ENCODE data around the gene TOLLIP.
"Not testable (repeated sequence)": the region's sequence is repeated elsewhere in the genome, so short reads cannot be mapped to it uniquely, and the experiment has no call there.

The TOLLIP gene

DNA sequence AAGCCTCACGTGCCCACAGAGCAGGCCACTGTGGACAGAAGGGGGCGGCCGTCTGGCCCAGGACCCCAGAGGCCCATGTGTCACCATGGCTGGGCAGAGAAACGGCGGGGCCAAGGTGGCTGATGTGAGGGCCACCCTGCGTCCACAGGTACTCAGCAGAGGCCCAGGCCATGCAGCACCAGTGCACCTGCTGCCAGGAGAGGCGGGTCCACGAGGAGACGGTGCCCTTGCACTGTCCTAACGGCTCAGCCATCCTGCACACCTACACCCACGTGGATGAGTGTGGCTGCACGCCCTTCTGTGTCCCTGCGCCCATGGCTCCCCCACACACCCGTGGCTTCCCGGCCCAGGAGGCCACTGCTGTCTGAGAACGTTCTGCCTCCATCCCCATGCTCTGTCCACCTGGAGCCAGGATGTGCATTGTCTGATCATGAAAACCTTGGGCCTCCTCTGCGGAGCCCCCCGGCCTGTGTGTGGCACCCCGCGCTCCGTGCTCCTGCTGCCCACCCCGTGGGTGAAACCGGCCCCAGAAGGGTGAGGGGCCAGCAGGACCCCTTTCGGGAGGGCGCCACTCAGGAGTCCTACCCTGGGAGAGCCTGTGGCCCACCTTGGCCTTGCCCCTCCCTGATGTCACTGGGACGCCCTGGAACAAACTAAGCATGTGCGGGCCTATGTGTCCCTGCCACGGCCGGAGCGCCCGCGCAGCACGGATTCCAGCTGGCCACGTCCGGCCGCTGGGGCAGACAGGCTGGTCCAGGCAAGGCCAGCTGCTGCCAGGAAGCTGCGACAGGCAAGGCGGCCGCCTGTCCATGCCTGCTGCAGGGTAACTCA lies 48.0 kb downstream of the TOLLIP start:
- no peak for DNase-seq

- DNase-seq: no peak
Observed at GRCh38 chr11:1260620-1261019, 48.8 kb downstream of the TOLLIP start.

- DNase-seq: peak in 3 of 6 experiments; percentile 18 to 32 (median 29)
Observed at GRCh38 chr11:1260023-1260501, 49.4 kb downstream of the TOLLIP start.

- DNase-seq: no peak
Observed at GRCh38 chr11:1259561-1259960, 49.9 kb downstream of the TOLLIP start.

- DNase-seq: no peak
Observed at GRCh38 chr11:1259076-1259461, 50.4 kb downstream of the TOLLIP start.

DNA sequence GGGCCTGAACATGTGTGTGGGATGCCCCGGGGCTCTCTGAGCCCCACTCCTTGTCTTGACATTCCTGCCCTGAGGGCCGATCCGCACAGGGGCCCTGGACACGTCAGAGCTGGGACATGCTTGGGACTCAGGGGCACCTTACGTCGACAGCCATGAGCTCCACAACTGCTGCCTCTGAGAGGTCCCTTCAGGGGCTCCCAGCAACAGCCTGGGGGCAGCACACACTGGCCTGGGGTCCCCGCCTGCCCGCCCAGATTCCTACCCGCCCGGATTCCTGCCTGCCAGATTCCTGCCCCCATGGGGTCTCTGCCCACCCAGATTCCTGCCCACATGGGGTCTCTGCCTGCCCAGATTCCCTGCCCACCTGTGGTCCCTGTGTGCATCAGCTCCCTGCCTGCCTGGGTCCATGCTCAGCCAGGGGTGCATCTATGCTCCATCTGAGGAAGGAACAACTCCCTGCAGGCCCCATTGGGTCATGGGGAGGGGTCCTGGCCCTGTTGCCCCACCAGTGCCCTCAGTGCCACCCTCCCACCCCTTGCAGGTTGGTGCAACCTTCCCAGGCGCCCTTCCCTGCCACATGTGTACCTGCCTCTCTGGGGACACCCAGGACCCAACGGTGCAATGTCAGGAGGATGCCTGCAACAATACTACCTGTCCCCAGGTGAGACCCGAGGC lies 50.9 kb downstream of the TOLLIP start:
- no peak for DNase-seq

DNA sequence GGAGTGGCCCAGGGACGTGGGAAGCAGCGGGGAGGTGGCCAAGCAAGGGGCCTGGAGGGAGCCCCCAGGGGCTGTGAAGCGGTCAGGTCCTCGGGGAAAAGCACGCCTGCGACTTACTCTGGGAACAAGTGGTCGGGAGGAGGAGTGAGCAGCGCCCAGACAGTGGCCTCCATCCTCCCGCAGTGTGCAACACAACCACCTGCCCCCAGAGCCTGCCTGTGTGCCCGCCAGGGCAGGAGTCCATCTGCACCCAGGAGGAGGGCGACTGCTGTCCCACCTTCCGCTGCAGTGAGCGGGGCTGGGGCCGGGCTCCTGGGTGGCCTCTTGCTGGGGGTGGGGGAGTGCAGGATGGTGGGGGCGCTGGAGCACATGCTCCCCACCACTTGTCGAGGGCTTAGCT lies 51.5 kb downstream of the TOLLIP start:
- DNase-seq: no peak

GRCh38 chr11:1257366-1257765 lies 52.1 kb downstream of the TOLLIP start:
- no peak for DNase-seq

- DNase-seq: no peak
Observed at GRCh38 chr11:1256257-1257045, 53.0 kb downstream of the TOLLIP start.

DNA sequence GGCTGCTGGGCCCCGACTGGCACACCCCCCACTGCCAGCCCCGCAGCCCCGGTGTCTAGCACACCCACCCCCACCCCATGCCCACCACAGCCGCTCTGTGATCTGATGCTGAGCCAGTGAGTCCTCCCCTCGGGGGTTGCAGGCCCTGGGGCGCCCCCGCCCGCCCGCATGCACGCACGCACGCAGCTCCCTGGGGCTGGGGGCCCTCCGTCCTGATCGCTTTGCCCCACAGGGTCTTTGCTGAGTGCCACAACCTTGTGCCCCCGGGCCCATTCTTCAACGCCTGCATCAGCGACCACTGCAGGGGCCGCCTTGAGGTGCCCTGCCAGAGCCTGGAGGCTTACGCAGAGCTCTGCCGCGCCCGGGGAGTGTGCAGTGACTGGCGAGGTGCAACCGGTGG lies 54.3 kb downstream of the TOLLIP start:
- no peak for DNase-seq

DNA sequence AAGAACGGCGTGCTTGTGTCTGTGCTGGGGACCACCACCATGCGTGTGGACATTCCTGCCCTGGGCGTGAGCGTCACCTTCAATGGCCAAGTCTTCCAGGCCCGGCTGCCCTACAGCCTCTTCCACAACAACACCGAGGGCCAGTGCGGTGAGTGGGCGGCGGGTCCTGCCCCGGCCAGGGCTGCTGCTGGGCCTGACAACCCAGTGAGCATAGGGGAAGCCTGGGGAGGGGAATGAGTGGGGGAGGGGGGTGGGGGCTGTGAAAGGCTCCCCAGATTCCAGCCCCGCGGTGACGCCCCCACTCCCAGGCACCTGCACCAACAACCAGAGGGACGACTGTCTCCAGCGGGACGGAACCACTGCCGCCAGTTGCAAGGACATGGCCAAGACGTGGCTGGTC lies 54.7 kb downstream of the TOLLIP start:
- DNase-seq: no peak

GRCh38 chr11:1254086-1254648 lies 55.3 kb downstream of the TOLLIP start:
- DNase-seq: no peak

DNA sequence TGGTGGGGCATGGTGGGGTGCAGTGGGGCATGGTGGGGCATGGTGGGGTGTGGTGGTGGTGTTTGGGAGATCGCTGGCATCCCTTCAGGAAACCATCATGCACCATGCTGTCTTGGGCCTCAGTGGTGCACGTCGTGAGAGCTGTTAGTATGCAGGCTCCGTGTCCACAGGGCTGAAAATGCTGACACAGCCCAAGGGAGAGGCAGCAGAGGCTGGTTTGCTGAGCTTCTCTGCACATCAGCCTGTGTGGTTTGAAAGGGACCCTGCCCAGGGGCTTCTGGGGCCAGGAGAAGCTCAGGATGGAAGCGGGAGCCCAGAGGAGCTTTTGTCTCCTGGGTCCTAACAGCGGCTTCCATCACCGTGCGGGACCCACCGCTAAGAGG lies 56.3 kb downstream of the TOLLIP start:
- DNase-seq: no peak

- DNase-seq: no peak
Observed at GRCh38 chr11:1252371-1253102, 56.9 kb downstream of the TOLLIP start.

- DNase-seq: no peak
Observed at GRCh38 chr11:1251236-1251770, 58.1 kb downstream of the TOLLIP start.

- DNase-seq: not testable (repeated sequence)
Observed at GRCh38 chr11:1250411-1250810, 59.0 kb downstream of the TOLLIP start.

GRCh38 chr11:1248951-1249350 lies 60.5 kb downstream of the TOLLIP start:
- DNase-seq: not testable (repeated sequence)

GRCh38 chr11:1247026-1247425 lies 62.4 kb downstream of the TOLLIP start:
- not testable (repeated sequence) for DNase-seq

- not testable (repeated sequence) for DNase-seq
Observed at GRCh38 chr11:1246301-1246700, 63.1 kb downstream of the TOLLIP start.

- not testable (repeated sequence) for DNase-seq
Observed at GRCh38 chr11:1245717-1246116, 63.7 kb downstream of the TOLLIP start.

DNA sequence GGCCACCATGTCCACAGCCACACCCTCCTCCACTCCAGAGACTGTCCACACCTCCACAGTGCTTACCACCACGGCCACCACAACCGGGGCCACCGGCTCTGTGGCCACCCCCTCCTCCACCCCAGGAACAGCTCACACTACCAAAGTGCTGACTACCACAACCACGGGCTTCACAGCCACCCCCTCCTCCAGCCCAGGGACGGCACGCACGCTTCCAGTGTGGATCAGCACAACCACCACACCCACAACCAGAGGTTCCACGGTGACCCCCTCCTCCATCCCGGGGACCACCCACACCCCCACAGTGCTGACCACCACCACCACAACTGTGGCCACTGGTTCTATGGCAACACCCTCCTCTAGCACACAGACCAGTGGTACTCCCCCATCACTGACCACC lies 64.9 kb downstream of the TOLLIP start:
- not testable (repeated sequence) for DNase-seq

DNA sequence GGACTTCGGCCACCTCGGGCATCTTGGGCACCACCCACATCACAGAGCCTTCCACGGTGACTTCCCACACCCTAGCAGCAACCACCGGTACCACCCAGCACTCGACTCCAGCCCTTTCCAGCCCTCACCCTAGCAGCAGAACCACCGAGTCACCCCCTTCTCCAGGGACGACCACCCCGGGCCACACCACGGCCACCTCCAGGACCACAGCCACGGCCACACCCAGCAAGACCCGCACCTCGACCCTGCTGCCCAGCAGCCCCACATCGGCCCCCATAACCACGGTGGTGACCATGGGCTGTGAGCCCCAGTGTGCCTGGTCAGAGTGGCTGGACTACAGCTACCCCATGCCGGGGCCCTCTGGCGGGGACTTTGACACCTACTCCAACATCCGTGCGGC lies 65.9 kb downstream of the TOLLIP start:
- DNase-seq: not testable (repeated sequence)

Data from stimulated activated naive CD4-positive, alpha-beta T cell (primary cell).